ENCODE data around the gene POTEF.
"Not testable (repeated sequence)": the region's sequence is repeated elsewhere in the genome, so short reads cannot be mapped to it uniquely, and the experiment has no call there.

The POTEF gene

DNA sequence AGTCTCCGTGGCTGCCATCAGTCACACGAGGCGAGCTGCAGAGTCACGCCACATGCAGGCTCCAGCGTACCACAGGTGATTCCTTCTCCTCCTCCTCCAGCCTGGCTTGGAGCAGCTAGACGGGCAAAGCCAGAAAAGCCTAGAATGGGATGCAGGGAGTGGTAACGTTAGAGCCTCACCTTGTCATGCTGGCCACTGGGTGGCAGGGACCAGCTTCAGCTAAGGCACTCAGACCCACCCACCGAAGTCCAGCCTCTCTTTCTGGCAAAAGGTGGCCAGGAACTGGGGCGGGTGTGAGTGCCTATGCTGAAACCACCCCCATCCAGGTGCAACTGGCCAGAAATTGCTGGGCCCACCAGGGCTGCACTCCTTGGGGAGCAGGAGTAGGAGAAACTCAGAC is 1.3 kb downstream of the POTEF start:
- not testable (repeated sequence) for FAIRE-seq

DNA sequence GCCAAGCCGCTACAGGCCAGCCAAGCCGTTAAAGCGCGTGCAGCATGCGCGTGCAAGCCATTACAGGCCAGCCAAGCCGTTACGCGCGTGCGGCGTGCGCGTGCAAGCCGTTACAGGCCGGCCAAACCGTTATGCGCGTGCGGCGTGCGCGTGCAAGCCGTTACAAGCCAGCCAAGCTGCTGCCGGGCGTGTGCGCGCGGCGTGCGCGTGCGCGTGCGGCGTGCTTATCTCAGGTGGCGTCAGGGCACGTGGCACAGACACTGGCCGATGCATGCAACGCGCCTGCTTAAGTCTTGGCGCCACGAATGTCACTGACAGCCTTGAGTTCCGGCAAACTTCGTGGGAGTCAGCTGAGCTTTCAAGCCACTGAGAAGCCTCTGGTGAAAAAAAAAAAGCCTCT is 8.1 kb downstream of the POTEF start:
- not testable (repeated sequence) for FAIRE-seq

DNA sequence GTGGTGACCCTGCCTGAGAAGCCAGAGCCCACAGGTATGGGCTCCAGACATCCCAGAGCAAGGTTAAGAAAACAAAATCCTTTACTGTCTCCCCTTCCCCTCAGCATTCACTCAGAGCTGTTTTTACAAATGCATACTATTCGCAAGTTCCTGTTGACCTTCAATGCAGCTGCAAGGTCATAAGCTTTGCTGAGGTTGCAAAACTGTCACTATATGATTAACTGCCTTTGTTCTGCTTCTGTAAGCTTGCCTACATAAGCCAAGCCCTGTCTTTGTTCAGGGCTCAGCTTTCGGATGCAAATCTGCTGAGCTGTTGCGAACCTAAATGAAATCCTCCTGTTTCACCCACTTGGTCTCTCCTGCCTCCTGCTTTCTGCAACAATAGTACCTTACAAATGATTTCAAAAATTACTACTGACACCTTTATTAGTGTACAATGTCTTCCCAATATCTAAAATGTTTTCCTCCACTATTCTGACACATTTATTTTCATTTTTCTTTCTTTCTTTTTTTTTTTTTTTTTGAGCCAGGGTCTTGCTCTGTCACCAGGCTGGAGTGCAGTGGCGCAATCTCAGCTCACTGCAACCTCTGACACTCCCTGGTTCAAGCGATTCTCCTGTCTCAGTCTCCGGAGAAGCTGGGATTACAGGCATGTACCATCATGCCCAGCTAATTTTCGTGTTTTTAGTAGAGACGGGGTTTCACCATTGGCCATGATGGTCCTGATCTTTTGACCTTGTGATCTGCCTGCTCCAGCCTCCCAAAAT is 26.2 kb downstream of the POTEF start:
- FAIRE-seq = not testable (repeated sequence)

DNA sequence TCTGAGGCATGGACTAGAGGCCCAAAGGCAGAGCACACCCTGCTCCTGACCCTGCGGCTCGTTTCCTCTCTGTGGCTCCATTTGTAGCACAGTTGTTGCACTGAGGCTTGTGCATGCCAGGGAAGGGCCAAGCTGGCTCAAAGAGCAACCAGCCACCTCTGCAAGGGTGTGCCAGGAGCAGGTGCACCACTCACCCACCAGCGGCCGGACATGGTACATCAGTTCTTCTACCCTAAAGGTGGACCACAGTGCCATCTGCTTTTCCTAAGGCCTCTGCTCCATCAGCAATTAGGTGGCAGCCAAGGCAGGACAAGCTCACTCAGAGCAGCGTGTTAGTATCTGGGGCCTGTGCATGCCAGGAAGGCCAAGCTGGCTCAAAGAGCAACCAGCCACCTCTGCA is 66.4 kb downstream of the POTEF start:
- not testable (repeated sequence) for FAIRE-seq

DNA sequence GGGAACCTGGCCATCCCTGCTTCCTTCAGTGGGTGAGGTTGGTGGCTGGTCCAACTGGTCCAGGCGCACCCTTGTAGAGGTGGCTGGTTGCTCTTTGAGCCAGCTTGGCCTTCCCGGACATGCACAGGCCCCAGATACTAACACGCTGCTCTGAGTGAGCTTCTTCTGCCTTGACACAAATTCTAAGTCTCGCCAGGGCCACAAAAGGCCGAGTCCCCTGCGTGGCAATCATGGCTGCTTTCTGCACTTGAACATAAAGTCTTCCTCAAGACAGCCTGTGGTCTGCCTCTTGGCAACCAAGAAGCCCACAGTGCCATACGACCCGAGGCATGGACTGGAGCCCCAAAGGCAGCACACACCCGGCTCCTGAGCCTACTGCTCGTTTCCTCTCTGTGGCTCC is 69.0 kb downstream of the POTEF start:
- FAIRE-seq = not testable (repeated sequence)

DNA sequence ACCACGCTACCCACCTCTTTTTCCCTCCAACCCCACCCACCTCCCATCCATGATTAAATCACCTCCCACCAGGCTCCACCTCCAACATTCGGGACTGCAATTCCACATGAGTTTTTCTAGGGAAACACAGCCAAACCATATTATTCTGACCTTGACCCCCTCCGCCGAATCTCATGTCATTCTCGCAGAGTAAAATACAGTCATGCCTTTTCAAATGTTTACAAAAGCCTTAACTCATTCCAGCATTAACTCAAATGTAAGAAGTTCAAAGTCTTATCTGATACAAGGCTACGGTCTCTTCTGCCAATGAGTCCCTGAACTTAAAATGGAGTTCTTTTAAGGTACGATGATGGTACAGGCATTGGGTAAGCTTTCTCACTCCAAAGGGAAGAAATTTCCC is 72.7 kb downstream of the POTEF start:
- not testable (repeated sequence) for FAIRE-seq

DNA sequence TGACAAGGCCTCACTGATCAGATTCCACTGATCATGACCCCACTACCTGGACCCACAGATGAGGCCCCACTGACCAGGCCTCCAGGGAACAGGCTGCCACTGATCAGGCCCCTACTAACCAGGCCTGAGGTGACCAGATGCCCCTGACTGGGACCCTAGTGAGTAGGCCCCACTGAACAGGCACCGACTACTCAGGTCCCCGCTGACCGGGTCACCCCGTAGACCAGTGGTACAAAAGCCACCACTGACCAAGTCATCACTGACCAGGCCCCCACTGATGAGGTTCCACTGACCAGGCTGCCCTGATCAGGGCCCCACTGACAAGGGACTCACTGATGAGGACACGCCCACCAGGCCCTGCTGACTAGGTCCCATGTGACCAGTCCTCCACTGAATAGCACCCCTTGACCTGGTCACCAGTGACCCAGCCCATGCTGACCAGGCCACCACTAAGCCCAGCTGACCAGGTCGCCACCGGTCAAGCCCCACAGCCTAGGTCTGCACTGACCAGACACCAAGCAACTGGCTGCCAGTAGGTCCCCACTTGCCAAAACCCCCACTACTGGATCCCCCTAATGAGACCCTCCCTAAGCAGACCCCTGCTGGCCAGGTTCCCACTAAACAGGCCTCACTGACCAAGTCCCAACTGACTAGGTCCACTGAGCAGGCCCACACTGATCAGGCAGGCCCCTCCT is 75.7 kb downstream of the POTEF start:
- FAIRE-seq = not testable (repeated sequence)

DNA sequence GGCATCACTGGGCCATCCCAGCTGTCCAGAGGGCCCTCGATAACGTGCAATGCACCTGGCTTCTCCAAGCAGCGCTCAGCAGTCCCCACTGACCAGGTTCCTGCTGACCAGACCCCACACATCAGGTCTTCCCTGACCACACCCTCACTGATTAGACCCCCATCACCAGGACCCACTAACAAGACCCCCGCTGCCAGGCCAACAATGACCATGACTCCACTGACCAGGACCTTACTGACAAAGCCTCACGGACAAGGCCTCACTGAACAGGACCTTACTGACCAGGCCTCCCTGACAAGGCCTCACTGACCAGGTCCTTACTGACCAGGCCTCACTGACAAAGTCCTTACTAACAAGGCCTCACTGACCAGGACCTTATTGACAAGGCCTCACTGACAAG is 76.6 kb downstream of the POTEF start:
- not testable (repeated sequence) for FAIRE-seq

DNA sequence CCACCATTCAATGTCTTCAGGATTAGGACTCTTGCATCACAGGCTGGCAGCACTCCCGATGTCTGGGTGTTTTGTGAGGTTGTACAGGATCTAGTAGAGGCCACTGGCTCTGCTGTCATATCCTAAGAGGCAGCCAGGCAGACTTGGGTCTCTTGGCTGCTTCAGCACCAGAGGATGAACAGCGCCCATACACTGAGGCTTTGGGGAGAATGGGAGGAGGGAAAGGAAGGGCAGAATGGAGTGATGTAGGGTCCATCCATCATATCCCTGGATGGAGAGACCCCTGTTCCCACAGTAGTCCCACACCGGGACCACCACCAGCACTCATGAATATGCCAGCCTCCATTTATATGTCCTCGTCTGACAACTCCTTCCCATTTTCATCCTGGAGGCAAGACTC is 80.6 kb downstream of the POTEF start:
- not testable (repeated sequence) for FAIRE-seq

DNA sequence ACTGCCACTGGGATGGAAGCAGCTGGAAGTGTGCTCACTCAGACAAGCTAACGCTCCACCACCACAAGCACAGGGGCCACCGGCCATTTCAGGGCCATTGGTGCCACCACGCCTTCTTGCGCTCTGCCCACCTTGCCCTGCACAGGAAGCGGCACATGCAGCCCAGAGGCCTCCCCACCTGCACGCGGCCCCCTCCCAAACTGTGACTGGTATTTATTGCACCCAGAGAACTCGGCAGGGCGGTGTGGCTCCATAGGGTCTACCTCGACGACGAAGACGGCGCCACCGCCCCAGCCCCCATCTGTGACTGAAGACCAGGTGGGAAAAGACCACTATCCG is 90.8 kb downstream of the POTEF start:
- not testable (repeated sequence) for FAIRE-seq

DNA sequence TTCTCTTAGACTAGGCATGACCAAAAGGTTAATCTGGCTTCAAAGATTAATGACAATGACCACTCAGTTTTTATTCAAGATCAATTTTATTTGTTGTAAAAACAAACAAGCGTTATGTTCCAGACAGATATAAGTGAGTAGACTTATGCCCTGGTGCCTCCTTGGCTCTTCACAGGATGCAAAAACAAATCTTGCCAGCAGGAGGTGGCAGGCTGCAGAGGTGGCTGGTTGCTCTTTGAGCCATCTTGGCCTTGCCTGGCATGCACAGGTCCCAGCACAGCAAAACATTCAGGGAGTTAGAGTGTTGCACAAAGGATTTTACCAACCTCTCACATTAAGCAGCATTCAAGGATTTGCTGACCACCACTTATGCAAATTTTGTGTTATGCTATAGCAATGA is 103.1 kb downstream of the POTEF start:
- FAIRE-seq = not testable (repeated sequence)
